HEK293T (cell line): ENCODE results near the gene FBXO36.

ENCODE experiments used
- BHLHE40 ChIP-seq: fragments of 450-650 bp; IDR thresholded peaks from 2 replicates; pipeline ENCODE4 v1.6.1; 2016; ENCODE audit warnings: mild to moderate bottlenecking, moderate library complexity, borderline replicate concordance
- SP1 ChIP-seq: fragments of 450-650 bp; IDR thresholded peaks from 2 replicates; pipeline ENCODE4 v1.6.1; 2017

GRCh38 chr2:229969921-229970320 lies 47.6 kb downstream of the FBXO36 start:
- TF ChIP-seq BHLHE40 (no peak), SP1 (no peak)
